Hepatocyte (in vitro differentiated cells): ENCODE measurements around the gene RIC1. TPM values are rescaled to one million over a fixed set of nuclear protein-coding genes. Genes with fewer than 3 reads are reported as not detected.
"Not testable (repeated sequence)": the region's sequence is repeated elsewhere in the genome, so short reads cannot be mapped to it uniquely, and the experiment has no call there.

Source experiments
- DNase-seq: peaks from one replicate; pipeline ENCODE4 v3.0.0-alpha.2; 2016; ENCODE audit warnings: low spot score
- H2AFZ ChIP-seq: fragments of 200-600 bp; sonication (generic); 2 replicates; pipeline ENCODE4 v1.6.0; 2016; ENCODE audit warnings: antibody characterized with exemption, mild to moderate bottlenecking
- H3K27ac ChIP-seq: fragments of 200-600 bp; sonication (generic); 2 replicates; pipeline ENCODE4 v1.5.1; 2016; ENCODE audit warnings: mild to moderate bottlenecking
- H3K27me3 ChIP-seq: fragments of 200-600 bp; sonication (generic); 2 replicates; pipeline ENCODE4 v1.6.1; 2016
- H3K36me3 ChIP-seq: fragments of 200-600 bp; sonication (generic); replicated peaks from 2 replicates; pipeline ENCODE4 v1.5.1; 2016; ENCODE audit warnings: low read depth; ENCODE audit not compliant: insufficient read depth
- H3K4me1 ChIP-seq: fragments of 200-600 bp; sonication (generic); 2 replicates; pipeline ENCODE4 v1.5.1; 2016; ENCODE audit warnings: mild to moderate bottlenecking, moderate library complexity; ENCODE audit not compliant: insufficient read depth
- H3K4me2 ChIP-seq: fragments of 200-600 bp; sonication (generic); 2 replicates; pipeline ENCODE4 v1.6.0; 2016
- H3K4me3 ChIP-seq: fragments of 200-600 bp; sonication (generic); 2 replicates; pipeline ENCODE4 v1.5.1; 2016; ENCODE audit warnings: mild to moderate bottlenecking
- H3K79me2 ChIP-seq: fragments of 200-600 bp; sonication (generic); 2 replicates; pipeline ENCODE4 v1.6.0; 2017; ENCODE audit warnings: mild to moderate bottlenecking
- H3K9me2 ChIP-seq: fragments of 200-600 bp; sonication (generic); replicated peaks from 2 replicates; pipeline ENCODE4 v1.6.0; 2017; ENCODE audit warnings: mild to moderate bottlenecking; ENCODE audit not compliant: insufficient read depth
- H3K9me3 ChIP-seq: fragments of 200-600 bp; sonication (generic); 2 replicates; pipeline ENCODE4 v1.5.1; 2016; ENCODE audit warnings: low read depth, mild to moderate bottlenecking
- H4K20me1 ChIP-seq: fragments of 200-600 bp; sonication (generic); 2 replicates; pipeline ENCODE4 v1.6.0; 2016; ENCODE audit warnings: mild to moderate bottlenecking; ENCODE audit not compliant: insufficient read depth, poor library complexity, severe bottlenecking
- EZH2 ChIP-seq: fragments of 200-600 bp; sonication (generic); IDR thresholded peaks from 2 replicates; pipeline ENCODE4 v1.6.1; 2016; ENCODE audit warnings: antibody characterized with exemption, mild to moderate bottlenecking, borderline replicate concordance
- EZH2phosphoT487 ChIP-seq: fragments of 200-600 bp; sonication (generic); IDR thresholded peaks from one replicate; pipeline ENCODE4 v1.6.1; 2018; ENCODE audit warnings: antibody characterized with exemption, mild to moderate bottlenecking, low read depth, moderate library complexity; ENCODE audit not compliant: unreplicated experiment, severe bottlenecking
- WGBS: methylation state at CpG from one replicate; pipeline ENCODE4 v1.1.6; 2016; ENCODE audit warnings: low lambda C conversion rate; ENCODE audit errors: missing lambda C conversion rate; 5-methylcytosine and 5-hydroxymethylcytosine counted together
- polyA plus RNA-seq: library from polyadenylated mRNA; unstranded; fragments of >200 nt; fragmentation: Nextera tagmentation; extraction: Ambion mirVana; gene quantifications from 2 replicates; pipeline ENCODE4 v1.2.1, GENCODE V29; 2016
- total RNA-seq: library from RNA; depleted of rRNA; stranded (reverse); fragments of >200 nt; gene quantifications from 2 replicates; pipeline ENCODE4 v1.2.3, GENCODE V29; 2014
- TF ChIP-seq, protein P1 (sequence below): fragments of 200-600 bp; sonication (generic); IDR thresholded peaks from 2 replicates; pipeline ENCODE4 v1.5.1; 2016; ENCODE audit warnings: antibody characterized with exemption, mild to moderate bottlenecking; ENCODE audit not compliant: poor library complexity

Gene RIC1
- total and polyA plus RNA-seq, 2 experiments from 2014 or later, result 11.2 to 34.9 TPM

DNA sequence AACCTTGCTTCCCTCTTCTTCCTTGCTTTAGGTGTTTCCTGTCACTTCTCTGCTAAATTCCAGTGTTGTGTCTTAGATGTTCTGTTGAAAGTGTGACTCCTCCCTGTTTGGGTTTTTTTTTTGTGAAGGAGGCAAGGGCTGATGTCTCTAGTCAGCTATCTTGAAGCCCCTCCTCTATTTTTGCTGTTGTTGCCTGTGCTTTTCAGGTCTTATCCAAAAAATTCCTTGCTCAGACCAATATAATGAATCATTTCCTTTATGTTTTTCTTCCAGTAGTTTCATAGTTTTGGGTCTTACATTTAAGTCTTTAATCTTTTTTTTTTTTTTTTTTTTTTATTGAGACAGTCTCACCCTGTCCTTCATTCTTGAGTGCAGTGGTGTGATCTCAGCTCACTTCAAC lies 22.3 kb downstream of the RIC1 start:
- no peak overlapping the region for H3K4me2 ChIP-seq
- H3K9me2 ChIP-seq, result no peaks in the 10 kb centered on the region
- H3K36me3 ChIP-seq, result peaks cover 7% of the 10 kb centered on the region
- H3K27ac ChIP-seq, result no peak overlapping the region
- no peaks in the 10 kb centered on the region for H3K4me1 ChIP-seq
- no peak for DNase-seq
- peaks cover 99% of the 10 kb centered on the region for H3K79me2 ChIP-seq
- TF ChIP-seq EZH2 (no peak), EZH2phosphoT487 (no peak)
- TF ChIP-seq, protein P1, sequence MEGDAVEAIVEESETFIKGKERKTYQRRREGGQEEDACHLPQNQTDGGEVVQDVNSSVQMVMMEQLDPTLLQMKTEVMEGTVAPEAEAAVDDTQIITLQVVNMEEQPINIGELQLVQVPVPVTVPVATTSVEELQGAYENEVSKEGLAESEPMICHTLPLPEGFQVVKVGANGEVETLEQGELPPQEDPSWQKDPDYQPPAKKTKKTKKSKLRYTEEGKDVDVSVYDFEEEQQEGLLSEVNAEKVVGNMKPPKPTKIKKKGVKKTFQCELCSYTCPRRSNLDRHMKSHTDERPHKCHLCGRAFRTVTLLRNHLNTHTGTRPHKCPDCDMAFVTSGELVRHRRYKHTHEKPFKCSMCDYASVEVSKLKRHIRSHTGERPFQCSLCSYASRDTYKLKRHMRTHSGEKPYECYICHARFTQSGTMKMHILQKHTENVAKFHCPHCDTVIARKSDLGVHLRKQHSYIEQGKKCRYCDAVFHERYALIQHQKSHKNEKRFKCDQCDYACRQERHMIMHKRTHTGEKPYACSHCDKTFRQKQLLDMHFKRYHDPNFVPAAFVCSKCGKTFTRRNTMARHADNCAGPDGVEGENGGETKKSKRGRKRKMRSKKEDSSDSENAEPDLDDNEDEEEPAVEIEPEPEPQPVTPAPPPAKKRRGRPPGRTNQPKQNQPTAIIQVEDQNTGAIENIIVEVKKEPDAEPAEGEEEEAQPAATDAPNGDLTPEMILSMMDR, result no peak
- H2AFZ ChIP-seq, result no peak overlapping the region
- H4K20me1 ChIP-seq, result peaks cover 24% of the 10 kb centered on the region
- no peak overlapping the region for H3K4me3 ChIP-seq
- H3K9me3 ChIP-seq, result peaks cover 28% of the 10 kb centered on the region
- H3K27me3 ChIP-seq, result no peaks in the 10 kb centered on the region

DNA sequence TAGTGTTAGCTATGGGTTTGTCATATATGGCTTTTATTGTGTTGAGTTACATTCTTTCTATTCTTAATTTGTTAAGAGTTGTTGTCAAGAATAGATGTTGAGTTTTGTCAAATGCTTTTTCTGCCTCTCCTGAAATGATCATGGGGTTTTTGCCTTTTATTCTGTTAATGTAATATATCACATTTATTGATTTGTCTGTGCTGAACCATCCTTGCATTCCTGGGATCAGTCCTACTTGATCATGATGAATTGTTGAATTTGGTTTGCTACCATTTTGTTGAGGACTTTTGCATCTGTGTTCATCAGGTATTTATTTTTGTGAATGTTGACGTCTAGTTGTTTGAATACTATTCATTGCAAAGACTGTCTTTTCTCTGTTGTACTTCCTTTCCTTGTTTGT lies 23.9 kb downstream of the RIC1 start:
- DNase-seq, result no peak

GRCh38 chr9:5662804-5663203 lies 33.9 kb downstream of the RIC1 start:
- not testable (repeated sequence) for H3K4me3 ChIP-seq, H3K4me2 ChIP-seq, H2AFZ ChIP-seq, H3K27ac ChIP-seq, H3K9me2 ChIP-seq, H4K20me1 ChIP-seq, DNase-seq, H3K4me1 ChIP-seq, H3K36me3 ChIP-seq, H3K27me3 ChIP-seq
- Histone ChIP-seq H3K79me2 (peaks cover 89% of the 10 kb centered on the region), H3K9me3 (peaks cover 14% of the 10 kb centered on the region)
- 92% methylated on average over 1 of the region's 1 CpG for WGBS

More for the DNA sequence above, 23.9 kb downstream of the RIC1 start:
- H3K27ac ChIP-seq, result no peak overlapping the region
- H4K20me1 ChIP-seq, result peaks cover 31% of the 10 kb centered on the region
- peaks cover 7% of the 10 kb centered on the region for H3K36me3 ChIP-seq
- TF ChIP-seq EZH2phosphoT487, result no peak
- no peak for TF ChIP-seq EZH2
- TF ChIP-seq, protein P1, result no peak
- H3K27me3 ChIP-seq, result no peaks in the 10 kb centered on the region
- H3K4me1 ChIP-seq, result no peaks in the 10 kb centered on the region
- peaks cover 28% of the 10 kb centered on the region for H3K9me3 ChIP-seq
- no peaks in the 10 kb centered on the region for H3K9me2 ChIP-seq
- peaks cover 96% of the 10 kb centered on the region for H3K79me2 ChIP-seq
- H3K4me3 ChIP-seq, result no peak overlapping the region
- 93% methylated on average over 1 of the region's 1 CpG for WGBS
- no peak overlapping the region for H2AFZ ChIP-seq
- H3K4me2 ChIP-seq, result no peak overlapping the region

- Histone ChIP-seq H4K20me1 (peaks cover 10% of the 10 kb centered on the region), H3K27me3 (no peaks in the 10 kb centered on the region), H3K9me2 (no peaks in the 10 kb centered on the region), H2AFZ (no peak overlapping the region), H3K9me3 (peaks cover 14% of the 10 kb centered on the region), H3K79me2 (peaks cover 100% of the 10 kb centered on the region), H3K36me3 (no peaks in the 10 kb centered on the region), H3K4me3 (no peak overlapping the region), H3K27ac (no peak overlapping the region), H3K4me1 (no peaks in the 10 kb centered on the region), H3K4me2 (no peak overlapping the region)
- 74% methylated on average over 3 of the region's 3 CpGs for WGBS
- no peak for DNase-seq
- TF ChIP-seq EZH2phosphoT487, result no peak
- TF ChIP-seq EZH2, result no peak
- TF ChIP-seq, protein P1, result no peak
Measured at GRCh38 chr9:5665059-5665458, 36.2 kb downstream of the RIC1 start.
